Neural progenitor cell (in vitro differentiated cells): ENCODE results near the gene ZIC4. TPM values are rescaled to one million over a fixed set of nuclear protein-coding genes. Genes with fewer than 3 reads are reported as not detected.
A peak's percentile ranks its signal among the peaks of the same experiment; 100 is the strongest.

Source experiments
- DNase-seq: peaks from one replicate; pipeline ENCODE4 v3.0.0-alpha.2; 2016; ENCODE audit warnings: low spot score
- H2AFZ ChIP-seq: fragments of 200-600 bp; sonication (generic); replicated peaks from 2 replicates; pipeline ENCODE4 v1.6.1; 2016; ENCODE audit warnings: antibody characterized with exemption
- H3F3A ChIP-seq: fragments of 200-600 bp; sonication (generic); 2 replicates; pipeline ENCODE4 v1.6.1; 2016; ENCODE audit warnings: antibody characterized with exemption, low read depth
- H3K27ac ChIP-seq: fragments of 200-600 bp; sonication (generic); 2 replicates; pipeline ENCODE4 v1.5.1; 2016; ENCODE audit warnings: mild to moderate bottlenecking
- H3K27me3 ChIP-seq: fragments of 200-600 bp; sonication (generic); 2 replicates; pipeline ENCODE4 v1.6.1; 2016; ENCODE audit warnings: mild to moderate bottlenecking, moderate library complexity
- H3K36me3 ChIP-seq: fragments of 200-600 bp; sonication (generic); 2 replicates; pipeline ENCODE4 v1.5.1; 2016
- H3K4me1 ChIP-seq: fragments of 200-600 bp; sonication (generic); 2 replicates; pipeline ENCODE4 v1.6.1; 2016; ENCODE audit warnings: mixed run types
- H3K4me2 ChIP-seq: fragments of 200-600 bp; sonication (generic); 2 replicates; pipeline ENCODE4 v1.6.1; 2016
- H3K4me3 ChIP-seq: fragments of 200-600 bp; sonication (generic); 2 replicates; pipeline ENCODE4 v1.5.1; 2016
- H3K79me2 ChIP-seq: fragments of 200-600 bp; sonication (generic); 2 replicates; pipeline ENCODE4 v1.6.1; 2016; ENCODE audit warnings: low read depth
- H3K9ac ChIP-seq: fragments of 200-600 bp; sonication (generic); 2 replicates; pipeline ENCODE4 v1.6.1; 2016
- H3K9me3 ChIP-seq: fragments of 200-600 bp; sonication (generic); 2 replicates; pipeline ENCODE4 v1.5.1; 2016; ENCODE audit warnings: low read depth
- H4K20me1 ChIP-seq: fragments of 200-600 bp; sonication (generic); 2 replicates; pipeline ENCODE4 v1.6.1; 2016; ENCODE audit warnings: low read depth
- H3K27ac Mint-ChIP-seq: 3 replicates; pipeline ENCODE4 v1.8.0; 2021; ENCODE audit warnings: mixed read lengths
- H3K27me3 Mint-ChIP-seq: 2 replicates; pipeline ENCODE4 v1.8.0; 2022; ENCODE audit warnings: low read depth, mild to moderate bottlenecking, inconsistent platforms, moderate library complexity, mixed read lengths; ENCODE audit not compliant: insufficient read depth
- H3K36me3 Mint-ChIP-seq: 3 replicates; pipeline ENCODE4 v1.8.0; 2021; ENCODE audit warnings: mixed read lengths
- H3K4me1 Mint-ChIP-seq: 3 replicates; pipeline ENCODE4 v1.8.0; 2021; ENCODE audit warnings: mixed read lengths
- H3K4me3 Mint-ChIP-seq: 3 replicates; pipeline ENCODE4 v1.8.0; 2021; ENCODE audit warnings: mild to moderate bottlenecking, moderate library complexity, mixed read lengths
- H3K9me3 Mint-ChIP-seq: 3 replicates; pipeline ENCODE4 v1.8.0; 2020; ENCODE audit warnings: mixed read lengths
- CTCF ChIP-seq: fragments of 200-600 bp; sonication (generic); IDR thresholded peaks from 2 replicates; pipeline ENCODE4 v1.5.1; 2017; ENCODE audit warnings: antibody characterized with exemption, mild to moderate bottlenecking
- EZH2 ChIP-seq: fragments of 200-600 bp; sonication (generic); IDR thresholded peaks from 2 replicates; pipeline ENCODE4 v1.6.1; 2017; ENCODE audit warnings: antibody characterized with exemption, mild to moderate bottlenecking, moderate library complexity
- EZH2phosphoT487 ChIP-seq: fragments of 200-600 bp; sonication (generic); IDR thresholded peaks from 2 replicates; pipeline ENCODE4 v1.6.1; 2017; ENCODE audit warnings: antibody characterized with exemption
- total RNA-seq: library from RNA; depleted of rRNA; stranded (reverse); fragments of >200 nt; gene quantifications from 2 replicates; pipeline ENCODE4 v1.2.3, GENCODE V29; 2015; ENCODE audit warnings: low replicate concordance

ZIC4 gene
- total RNA-seq, 1 donor from 2014 or later: 0.64 TPM

- no peaks in the 10 kb centered on the region for H3K79me2 ChIP-seq
These were observed 12.7 kb upstream of the ZIC4 start for GRCh38 chr3:147418808-147419701.

GRCh38 chr3:147418371-147418781 is 12.0 kb upstream of the ZIC4 start:
- H3K4me2 ChIP-seq: peak overlapping the region; percentile 84
- H3K4me3 ChIP-seq: peak overlapping the region; percentile 44
- H3K9me3 ChIP-seq: no peaks in the 10 kb centered on the region
- TF ChIP-seq CTCF: no peak
- peak; percentile 75 for TF ChIP-seq EZH2phosphoT487
- peak; percentile 21 for TF ChIP-seq EZH2
- H3K9ac ChIP-seq: no peak overlapping the region
- peaks cover 22% of the 10 kb centered on the region for H3K27me3 Mint-ChIP-seq
- H3K4me1 Mint-ChIP-seq: peaks cover 83% of the 10 kb centered on the region
- peak overlapping the region; percentile 99 for H3K4me3 Mint-ChIP-seq
- peaks cover 33% of the 10 kb centered on the region for H3K36me3 Mint-ChIP-seq
- peaks cover 2% of the 10 kb centered on the region for H3K9me3 Mint-ChIP-seq
- H2AFZ ChIP-seq: no peak overlapping the region
- no peaks in the 10 kb centered on the region for H3K79me2 ChIP-seq
- H4K20me1 ChIP-seq: peaks cover 75% of the 10 kb centered on the region
- peaks cover 100% of the 10 kb centered on the region for H3K27me3 ChIP-seq
- H3K27ac Mint-ChIP-seq: peak overlapping the region; percentile 76
- peaks cover 43% of the 10 kb centered on the region for H3F3A ChIP-seq
- H3K4me1 ChIP-seq: peaks cover 7% of the 10 kb centered on the region
- DNase-seq: peak; percentile 9
- H3K27ac ChIP-seq: no peak overlapping the region
- H3K36me3 ChIP-seq: no peaks in the 10 kb centered on the region

More at GRCh38 chr3:147418808-147419701, 12.7 kb upstream of the ZIC4 start:
- Histone ChIP-seq H3K4me1 (peaks cover 8% of the 10 kb centered on the region), H3F3A (peaks cover 42% of the 10 kb centered on the region), H3K27me3 (peaks cover 100% of the 10 kb centered on the region), H3K4me2 (peak overlapping the region; percentile 84), H2AFZ (peak overlapping the region; percentile 21), H3K27ac (no peak overlapping the region), H3K4me3 (peak overlapping the region; percentile 44), H4K20me1 (peaks cover 78% of the 10 kb centered on the region), H3K9me3 (no peaks in the 10 kb centered on the region), H3K36me3 (no peaks in the 10 kb centered on the region), H3K9ac (no peak overlapping the region)
- peak overlapping the region; percentile 90 for H3K27ac Mint-ChIP-seq
- peaks cover 88% of the 10 kb centered on the region for H3K4me1 Mint-ChIP-seq
- TF ChIP-seq CTCF (no peak), EZH2phosphoT487 (peak; percentile 12), EZH2 (peak; percentile 15)
- peak; percentile 97 for DNase-seq
- peaks cover 30% of the 10 kb centered on the region for H3K36me3 Mint-ChIP-seq
- H3K4me3 Mint-ChIP-seq: peak overlapping the region; percentile 99
- H3K27me3 Mint-ChIP-seq: peaks cover 25% of the 10 kb centered on the region
- H3K9me3 Mint-ChIP-seq: no peaks in the 10 kb centered on the region

- TF ChIP-seq EZH2 (peak; percentile 58), CTCF (no peak)
- no peak overlapping the region for H3K4me3 ChIP-seq
- peaks cover 78% of the 10 kb centered on the region for H4K20me1 ChIP-seq
- H3K9me3 Mint-ChIP-seq: peaks cover 4% of the 10 kb centered on the region
- peaks cover 40% of the 10 kb centered on the region for H3K36me3 Mint-ChIP-seq
- peak overlapping the region; percentile 26 for H3K27ac Mint-ChIP-seq
- DNase-seq: peak; percentile 18
- no peaks in the 10 kb centered on the region for H3K9me3 ChIP-seq
- H3K79me2 ChIP-seq: no peaks in the 10 kb centered on the region
- no peaks in the 10 kb centered on the region for H3K36me3 ChIP-seq
- H3F3A ChIP-seq: peaks cover 43% of the 10 kb centered on the region
- H3K27ac ChIP-seq: no peak overlapping the region
- peaks cover 7% of the 10 kb centered on the region for H3K4me1 ChIP-seq
- no peak overlapping the region for H2AFZ ChIP-seq
- peak overlapping the region; percentile 99 for H3K4me3 Mint-ChIP-seq
- H3K9ac ChIP-seq: no peak overlapping the region
- peaks cover 77% of the 10 kb centered on the region for H3K4me1 Mint-ChIP-seq
- H3K27me3 ChIP-seq: peaks cover 100% of the 10 kb centered on the region
- H3K4me2 ChIP-seq: no peak overlapping the region
- H3K27me3 Mint-ChIP-seq: peaks cover 26% of the 10 kb centered on the region
These were observed 11.4 kb upstream of the ZIC4 start for GRCh38 chr3:147417551-147418295.
